Lower lobe of right lung (tissue), 2 donors: ENCODE results near the gene SKOR1. TPM values are rescaled to one million over a fixed set of nuclear protein-coding genes. Genes with fewer than 3 reads are reported as not detected.
A peak's percentile ranks its signal among the peaks of the same experiment; 100 is the strongest.

Source experiments
- ATAC-seq, 2 donors: fragments of 200-7000 bp; cut with Tn5 transposase; one replicate each; pipeline ENCODE4 v1.9.1; 2020 to 2022; ENCODE audit warnings: mild to moderate bottlenecking in 2 of 2, moderate library complexity in 2 of 2
- DNase-seq: peaks from one replicate; pipeline ENCODE4 v3.0.0-alpha.2; 2020
- H3K27ac ChIP-seq: fragments of 200-600 bp; one replicate; pipeline ENCODE4 v1.8.0; 2022
- H3K27me3 ChIP-seq: fragments of 200-600 bp; one replicate; pipeline ENCODE4 v1.8.0; 2022; ENCODE audit warnings: low read depth
- H3K36me3 ChIP-seq: fragments of 200-600 bp; one replicate; pipeline ENCODE4 v1.8.0; 2022; ENCODE audit warnings: mild to moderate bottlenecking
- H3K4me1 ChIP-seq: fragments of 200-600 bp; one replicate; pipeline ENCODE4 v1.8.0; 2022
- H3K4me3 ChIP-seq: fragments of 200-600 bp; one replicate; pipeline ENCODE4 v1.8.0; 2022; ENCODE audit warnings: mild to moderate bottlenecking
- H3K9me3 ChIP-seq: fragments of 200-600 bp; one replicate; pipeline ENCODE4 v1.8.0; 2022
- CTCF ChIP-seq: fragments of 200-600 bp; IDR thresholded peaks from one replicate; pipeline ENCODE4 v1.8.0; 2022; ENCODE audit warnings: antibody characterized with exemption, mild to moderate bottlenecking
- intact Hi-C: fragments of 100-400 bp; cut with DNase I; formaldehyde crosslinking; loops from one replicate; pipeline ENCODE4 v1.11.0; 2022
- total RNA-seq: library from RNA; stranded (reverse); fragmentation: NEBNext Ultra II Directional; extraction: Animal tissue kit (Norgen Biotek cat#: 25700); gene quantifications from one replicate; pipeline ENCODE4 v1.2.1, GENCODE V29; 2021
- donor health status: DM: no; HTN: yes; CAD: no; lungs with severe emphysema.

The SKOR1 gene
- total RNA-seq, 1 donor from 2014 or later, result 0.41 TPM

- no peak for DNase-seq
- TF ChIP-seq CTCF, result no peak
- peaks cover 41% of the 10 kb centered on the region for H3K4me1 ChIP-seq
- no peaks in the 10 kb centered on the region for H3K9me3 ChIP-seq
- H3K27me3 ChIP-seq, result no peaks in the 10 kb centered on the region
- intact Hi-C loops, result no loop called here
- no peak for ATAC-seq
- no peak overlapping the region for H3K27ac ChIP-seq
- no peak overlapping the region for H3K4me3 ChIP-seq
- H3K36me3 ChIP-seq, result no peaks in the 10 kb centered on the region
Observed at GRCh38 chr15:67879440-67880129, 54.3 kb downstream of the SKOR1 start.

GRCh38 chr15:67880651-67881182, 55.4 kb downstream of the SKOR1 start:
- Histone ChIP-seq H3K9me3 (no peaks in the 10 kb centered on the region), H3K4me3 (no peak overlapping the region), H3K36me3 (no peaks in the 10 kb centered on the region), H3K27ac (no peak overlapping the region), H3K4me1 (peaks cover 50% of the 10 kb centered on the region), H3K27me3 (no peaks in the 10 kb centered on the region)
- intact Hi-C loops, result no loop called here
- ATAC-seq, result peak; percentile 28 to 35
- DNase-seq, result no peak
- no peak for TF ChIP-seq CTCF

- H3K4me3 ChIP-seq, result no peak overlapping the region
- TF ChIP-seq CTCF, result no peak
- H3K4me1 ChIP-seq, result peaks cover 50% of the 10 kb centered on the region
- intact Hi-C loops, result no loop called here
- ATAC-seq (peak in 1 of 2 donors; percentile 12), DNase-seq (no peak)
- no peaks in the 10 kb centered on the region for H3K27me3 ChIP-seq
- H3K27ac ChIP-seq, result peak overlapping the region; percentile 84
- H3K36me3 ChIP-seq, result no peaks in the 10 kb centered on the region
- no peaks in the 10 kb centered on the region for H3K9me3 ChIP-seq
Observed at GRCh38 chr15:67882487-67883233, 57.4 kb downstream of the SKOR1 start.

GRCh38 chr15:67883234-67883773, 58.0 kb downstream of the SKOR1 start:
- no peaks in the 10 kb centered on the region for H3K36me3 ChIP-seq
- intact Hi-C loops, result no loop called here
- no peaks in the 10 kb centered on the region for H3K27me3 ChIP-seq
- peaks cover 50% of the 10 kb centered on the region for H3K4me1 ChIP-seq
- TF ChIP-seq CTCF, result no peak
- H3K4me3 ChIP-seq, result no peak overlapping the region
- ATAC-seq (no peak), DNase-seq (no peak)
- no peaks in the 10 kb centered on the region for H3K9me3 ChIP-seq
- peak overlapping the region; percentile 84 for H3K27ac ChIP-seq

- ATAC-seq, result no peak
- no peak for TF ChIP-seq CTCF
- DNase-seq, result no peak
- no peaks in the 10 kb centered on the region for H3K9me3 ChIP-seq
- peak overlapping the region; percentile 84 for H3K27ac ChIP-seq
- H3K4me1 ChIP-seq, result peaks cover 50% of the 10 kb centered on the region
- H3K4me3 ChIP-seq, result peak overlapping the region; percentile 58
- H3K27me3 ChIP-seq, result no peaks in the 10 kb centered on the region
- intact Hi-C loops, result no loop called here
- H3K36me3 ChIP-seq, result no peaks in the 10 kb centered on the region
Observed at GRCh38 chr15:67884009-67884408, 58.7 kb downstream of the SKOR1 start.

Other genes with a start within 250 kb of the SKOR1 start
- not detected for gene RNU6-1, start 14.5 kb downstream of the SKOR1 start, total RNA-seq
- gene PIAS1, start 228.8 kb downstream of the SKOR1 start, total RNA-seq, result 73.1 TPM